Ramos (cell line): ENCODE results near the gene TCF7L2.

Experiments used
- in situ Hi-C: fragments of 300-500 bp; cut with MboI; formaldehyde crosslinking; loops from one replicate; pipeline ENCODE4 v1.14.3; 2022; ENCODE audit warnings: low sequenced_read_pairs; ENCODE audit not compliant: unreplicated experiment

TCF7L2 gene

DNA sequence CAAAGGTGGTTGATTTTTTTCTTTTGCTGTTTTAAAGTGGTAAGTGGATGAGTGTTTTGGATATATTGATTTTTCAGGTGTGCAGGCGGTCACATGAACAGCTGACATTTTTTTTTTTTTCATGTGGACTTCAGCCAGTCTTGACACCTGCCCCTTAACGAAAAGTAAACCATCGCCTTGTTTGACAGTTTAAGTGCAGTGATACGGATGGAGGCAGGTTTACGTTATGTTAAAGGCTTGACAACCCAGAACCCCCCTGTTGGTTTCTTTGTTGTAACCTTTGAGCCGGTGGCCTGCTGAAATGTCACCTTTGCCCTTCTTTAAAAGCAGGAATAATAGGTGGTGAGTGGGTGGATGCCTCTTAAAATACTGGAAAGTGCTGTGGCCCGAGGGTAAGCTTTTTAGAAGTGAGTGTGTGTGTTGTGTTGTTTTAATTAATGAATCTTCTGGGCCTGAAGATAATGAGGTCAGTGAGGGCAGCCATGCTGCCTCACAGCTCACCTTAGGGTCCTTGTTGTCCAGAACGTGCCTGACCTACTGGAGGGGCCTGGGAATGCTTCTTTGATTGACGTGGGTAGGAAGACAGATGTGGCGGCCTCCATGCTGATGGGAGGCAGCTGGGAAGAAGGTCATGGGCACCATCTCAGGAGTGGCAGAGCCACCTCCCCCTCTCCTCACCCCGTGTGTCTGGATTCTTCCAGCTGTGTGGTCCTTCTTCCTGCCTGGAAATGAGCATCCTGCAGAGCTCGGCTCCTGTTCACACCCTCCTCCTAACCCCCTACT is 69.8 kb downstream of the TCF7L2 start:
- in situ Hi-C loops = no loop called here

DNA sequence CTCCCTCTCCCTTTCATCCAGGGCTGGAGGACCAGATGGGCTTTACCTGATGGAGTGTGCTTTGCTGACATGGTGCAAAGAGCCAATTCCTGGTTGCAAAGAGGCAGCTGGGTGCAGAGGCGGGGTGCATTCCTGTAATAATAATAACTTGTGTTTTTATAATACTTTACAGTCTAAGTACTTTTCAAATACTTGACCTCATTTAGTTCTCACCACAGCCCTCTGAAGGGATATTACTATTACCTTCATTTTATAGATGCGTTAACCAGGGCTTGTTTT is 70.4 kb downstream of the TCF7L2 start:
- in situ Hi-C loops = no loop called here

DNA sequence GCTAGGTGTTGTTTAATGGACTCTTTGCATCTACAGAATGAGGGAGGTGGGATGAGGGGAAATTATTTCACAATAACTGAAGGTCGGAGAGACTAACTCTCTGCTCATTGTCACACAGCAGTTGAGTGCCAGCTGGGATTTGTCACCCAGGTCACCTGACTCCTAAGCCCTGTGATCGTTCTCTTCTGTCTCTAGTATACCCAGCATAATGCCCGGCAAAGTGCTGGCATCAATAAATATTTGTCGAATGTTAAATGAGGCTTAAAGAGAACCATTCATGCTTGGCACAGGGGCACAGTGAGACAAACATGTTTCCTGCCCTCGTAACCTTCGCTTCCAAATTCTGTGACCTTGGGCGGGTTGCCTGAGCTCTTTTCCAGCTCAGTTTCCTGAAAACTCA is 70.8 kb downstream of the TCF7L2 start:
- in situ Hi-C loops = no loop called here

DNA sequence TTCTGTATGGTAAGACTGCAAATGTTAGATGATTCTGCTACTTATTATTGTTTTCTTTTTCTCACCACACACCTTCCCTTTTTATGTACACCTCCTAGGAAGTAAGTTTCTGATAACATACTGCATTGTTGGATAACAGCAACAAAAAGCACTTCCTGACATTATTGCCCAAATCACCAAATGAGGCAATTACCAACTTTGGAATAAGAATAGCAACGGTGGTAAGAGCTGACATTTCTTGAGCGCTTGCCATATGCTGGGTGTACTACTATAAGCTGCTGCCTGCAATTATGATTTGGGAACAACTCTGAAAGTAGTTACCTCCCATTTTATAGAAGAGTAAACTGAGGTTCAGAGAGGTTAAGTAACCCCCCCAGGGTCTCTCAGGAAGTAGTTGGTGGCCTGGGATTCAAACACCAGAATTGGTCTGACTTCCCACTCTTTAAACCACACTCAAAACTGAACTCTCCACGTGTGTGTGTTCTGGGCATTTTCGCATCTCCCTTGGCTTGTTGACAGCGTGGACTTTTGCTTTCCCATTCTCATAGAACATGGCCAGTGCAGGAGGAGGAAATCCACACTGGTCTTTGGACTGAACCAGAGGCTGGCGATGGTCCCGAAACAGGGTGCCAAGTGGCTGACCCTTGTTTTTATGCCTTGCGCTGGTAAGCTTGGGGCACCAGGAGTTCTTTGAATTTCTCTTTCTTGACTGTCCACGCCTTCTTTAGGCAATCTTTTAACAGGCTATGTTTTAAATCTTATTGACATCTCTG is 71.4 kb downstream of the TCF7L2 start:
- in situ Hi-C loops = no loop called here

- in situ Hi-C loops = no loop called here
Measured at GRCh38 chr10:113022265-113022664, 72.2 kb downstream of the TCF7L2 start.

GRCh38 chr10:113023017-113023416 is 73.0 kb downstream of the TCF7L2 start:
- in situ Hi-C loops = no loop called here

DNA sequence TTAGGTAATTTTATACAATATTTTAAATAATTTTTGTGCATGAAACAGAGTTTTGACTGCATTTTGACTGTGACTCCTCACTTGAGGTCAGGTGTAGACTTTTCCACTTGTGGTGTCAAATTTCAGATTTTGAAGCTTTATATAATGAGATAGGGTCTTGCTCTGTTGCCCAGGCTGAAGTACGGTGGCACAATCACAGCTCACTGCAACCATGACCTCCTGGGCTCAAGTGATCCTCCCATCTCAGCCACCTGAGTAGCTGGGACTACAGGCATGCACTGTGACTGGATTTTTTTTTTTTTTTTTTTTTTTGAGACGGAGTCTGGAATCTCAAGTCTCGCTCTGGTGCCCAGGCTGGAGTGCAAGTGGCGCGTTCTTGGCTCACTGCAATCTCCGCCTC is 74.9 kb downstream of the TCF7L2 start:
- in situ Hi-C loops = no loop called here

- in situ Hi-C loops = no loop called here
Measured at GRCh38 chr10:113025487-113025886, 75.4 kb downstream of the TCF7L2 start.

DNA sequence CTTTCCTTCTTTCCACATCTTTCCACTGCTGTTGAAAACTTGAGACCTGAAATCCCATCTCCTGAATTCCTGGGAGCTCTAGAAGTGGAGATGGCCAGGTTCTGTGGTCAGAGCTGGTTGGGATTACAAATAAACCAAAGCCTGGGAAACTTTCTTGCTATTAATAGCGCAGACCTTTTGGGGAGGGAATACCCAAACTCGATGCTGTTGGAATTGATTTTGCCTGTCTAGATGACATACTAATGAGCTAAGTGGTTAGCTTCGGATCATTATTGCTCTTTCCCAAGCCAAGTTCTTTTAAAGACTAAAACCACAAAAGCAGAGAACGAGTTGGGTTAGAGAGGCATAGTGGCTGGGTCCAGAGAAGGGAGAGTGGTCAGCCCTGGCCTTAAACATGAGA is 76.6 kb downstream of the TCF7L2 start:
- in situ Hi-C loops = no loop called here

GRCh38 chr10:113027230-113027573 is 77.2 kb downstream of the TCF7L2 start:
- in situ Hi-C loops = no loop called here

- in situ Hi-C loops = no loop called here
Measured at GRCh38 chr10:113027574-113028455, 77.8 kb downstream of the TCF7L2 start.

DNA sequence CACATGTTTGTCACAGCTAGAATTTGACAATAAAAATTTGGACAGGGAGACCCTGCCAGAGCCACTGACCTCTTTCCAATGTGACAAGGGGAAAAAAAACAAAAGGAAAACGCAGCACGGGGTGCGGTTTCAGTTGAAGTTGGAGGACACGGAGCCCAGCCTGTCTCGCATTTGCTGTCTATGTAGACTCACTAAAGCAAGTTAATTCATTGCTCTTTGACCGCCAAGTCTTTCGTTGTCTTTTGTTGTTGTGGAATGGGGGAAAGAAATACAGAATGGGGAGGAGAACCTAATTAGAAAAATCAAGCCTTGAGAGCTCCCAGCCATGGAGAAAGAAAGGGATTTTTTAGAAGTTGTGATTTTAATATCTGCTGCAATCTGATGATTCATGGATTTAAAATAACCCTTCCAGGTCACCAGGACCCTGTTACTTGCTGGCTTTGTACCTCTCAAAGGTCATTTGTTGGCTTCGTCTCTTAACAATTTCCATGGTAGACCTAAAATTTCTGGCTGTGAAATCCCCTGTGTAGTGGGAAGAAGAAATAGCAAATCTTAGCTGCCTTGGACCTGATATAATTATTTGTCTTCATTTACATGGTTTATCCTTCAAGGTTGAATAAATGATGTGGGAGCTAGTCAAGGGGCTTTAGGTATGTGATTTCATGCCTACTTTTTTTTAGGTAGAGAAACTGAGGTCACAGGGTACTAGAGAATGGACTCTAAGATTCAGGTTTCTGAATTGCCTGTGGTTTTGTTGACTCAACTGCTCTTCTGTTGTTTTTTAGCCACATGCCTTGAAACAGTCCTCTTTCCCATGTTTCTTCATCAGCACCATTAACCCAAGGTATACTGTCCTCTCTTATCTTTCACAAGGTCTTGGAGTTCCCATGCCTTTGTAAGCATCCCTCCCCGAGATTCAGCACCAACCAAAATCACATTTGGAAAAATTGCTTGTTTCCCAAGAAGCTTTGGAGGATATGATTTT is 78.7 kb downstream of the TCF7L2 start:
- in situ Hi-C loops = no loop called here

- in situ Hi-C loops = no loop called here
Measured at GRCh38 chr10:113030453-113030852, 80.4 kb downstream of the TCF7L2 start.

GRCh38 chr10:113031147-113031546 is 81.1 kb downstream of the TCF7L2 start:
- in situ Hi-C loops = no loop called here

- in situ Hi-C loops = no loop called here
Measured at GRCh38 chr10:113033991-113034390, 83.9 kb downstream of the TCF7L2 start.

- in situ Hi-C loops = no loop called here
Measured at GRCh38 chr10:113035732-113036312, 85.8 kb downstream of the TCF7L2 start.

- in situ Hi-C loops = no loop called here
Measured at GRCh38 chr10:113036619-113037018, 86.6 kb downstream of the TCF7L2 start.

- in situ Hi-C loops = no loop called here
Measured at GRCh38 chr10:113037218-113037617, 87.2 kb downstream of the TCF7L2 start.

DNA sequence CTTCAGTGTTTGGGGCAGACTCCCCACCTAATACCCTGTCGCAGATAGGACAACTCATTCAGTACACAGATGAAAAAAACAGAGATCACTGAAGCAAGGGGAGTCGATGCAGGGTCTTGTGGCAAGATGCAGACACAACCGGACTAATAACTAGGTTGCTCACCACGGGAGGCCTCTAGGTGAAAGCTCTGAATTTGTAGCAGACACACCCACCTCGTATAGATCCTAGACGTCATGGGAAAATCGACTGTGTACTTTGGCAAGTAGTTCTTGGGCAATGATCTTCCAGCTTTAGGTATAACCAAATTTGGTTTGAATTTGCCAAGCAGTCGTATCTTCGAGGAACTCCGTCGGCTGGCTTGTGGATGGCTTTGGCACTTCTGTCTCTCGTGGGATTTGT is 88.1 kb downstream of the TCF7L2 start:
- in situ Hi-C loops = no loop called here

DNA sequence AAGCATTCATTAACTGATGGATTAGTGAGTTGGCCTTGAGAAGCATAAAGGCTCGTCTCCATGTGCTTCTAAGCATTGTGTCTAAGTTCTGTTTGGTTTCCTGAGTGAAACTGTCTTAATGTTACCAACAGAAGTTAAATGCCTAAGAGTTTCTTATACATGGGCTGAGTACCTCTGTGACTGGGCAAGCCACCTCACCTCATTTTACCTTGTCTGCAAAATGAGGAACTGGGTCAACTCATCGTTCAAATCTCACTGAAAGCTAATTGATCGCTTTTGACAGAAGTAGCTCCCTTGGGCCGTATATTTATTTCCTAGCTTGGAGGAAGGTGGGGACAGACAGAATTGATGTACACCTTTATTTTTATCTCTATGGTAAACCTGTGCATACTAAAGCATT is 88.9 kb downstream of the TCF7L2 start:
- in situ Hi-C loops = no loop called here
